Stimulated activated CD4-positive, alpha-beta T cell treated with anti-CD3 and anti-CD28 coated beads, TNF-alpha, amount 100 ng/mL, for 48 hours (primary cell): ENCODE results near the gene GPT2.

Source experiments
- DNase-seq, 3 donors: peaks; one replicate each; pipeline ENCODE4 v3.0.0-alpha.2; 2020; ENCODE audit warnings: low read depth in 3 of 3

Gene GPT2

GRCh38 chr16:46896314-46896968, 12.3 kb downstream of the GPT2 start:
- DNase-seq: no peak

GRCh38 chr16:46897471-46897870, 13.3 kb downstream of the GPT2 start:
- DNase-seq: no peak

- DNase-seq: no peak
Measured at GRCh38 chr16:46898006-46898405, 13.8 kb downstream of the GPT2 start.

GRCh38 chr16:46899443-46900143, 15.4 kb downstream of the GPT2 start:
- DNase-seq: no peak

- DNase-seq: no peak
Measured at GRCh38 chr16:46900455-46901235, 16.5 kb downstream of the GPT2 start.

- no peak for DNase-seq
Measured at GRCh38 chr16:46901709-46902108, 17.5 kb downstream of the GPT2 start.

GRCh38 chr16:46903255-46903905, 19.2 kb downstream of the GPT2 start:
- no peak for DNase-seq

- DNase-seq: no peak
Measured at GRCh38 chr16:46904471-46904870, 20.3 kb downstream of the GPT2 start.

- DNase-seq: no peak
Measured at GRCh38 chr16:46906360-46907060, 22.3 kb downstream of the GPT2 start.

GRCh38 chr16:46907061-46907774, 23.1 kb downstream of the GPT2 start:
- no peak for DNase-seq

GRCh38 chr16:46908540-46909372, 24.6 kb downstream of the GPT2 start:
- peak; percentile 21 to 56 (median 48) for DNase-seq

GRCh38 chr16:46911038-46911437, 26.9 kb downstream of the GPT2 start:
- no peak for DNase-seq

GRCh38 chr16:46911650-46912049, 27.5 kb downstream of the GPT2 start:
- no peak for DNase-seq

GRCh38 chr16:46914556-46915201, 30.5 kb downstream of the GPT2 start:
- no peak for DNase-seq

GRCh38 chr16:46915483-46916025, 31.4 kb downstream of the GPT2 start:
- no peak for DNase-seq

GRCh38 chr16:46916980-46917379, 32.8 kb downstream of the GPT2 start:
- DNase-seq: no peak

GRCh38 chr16:46918400-46918799, 34.2 kb downstream of the GPT2 start:
- no peak for DNase-seq

- DNase-seq: no peak
Measured at GRCh38 chr16:46918905-46919792, 35.0 kb downstream of the GPT2 start.
